HT-29 (cell line): Measurements from ENCODE around the gene SGK1. TPM values are rescaled to one million over a fixed set of nuclear protein-coding genes. Genes with fewer than 3 reads are reported as not detected.
"Not testable (repeated sequence)": the region's sequence is repeated elsewhere in the genome, so short reads cannot be mapped to it uniquely, and the experiment has no call there.

Source experiments
- DNase-seq: peaks from one replicate; pipeline ENCODE4 v3.0.0-alpha.2; 2015; ENCODE audit warnings: low spot score
- total RNA-seq: library from RNA; depleted of rRNA; stranded (reverse); fragments of >200 nt; shearing (Covaris generic); gene quantifications from 2 replicates; pipeline ENCODE4 v1.2.3, GENCODE V29; 2014

The SGK1 gene
- total RNA-seq, 1 experiment from 2014 or later: 186 TPM

DNA sequence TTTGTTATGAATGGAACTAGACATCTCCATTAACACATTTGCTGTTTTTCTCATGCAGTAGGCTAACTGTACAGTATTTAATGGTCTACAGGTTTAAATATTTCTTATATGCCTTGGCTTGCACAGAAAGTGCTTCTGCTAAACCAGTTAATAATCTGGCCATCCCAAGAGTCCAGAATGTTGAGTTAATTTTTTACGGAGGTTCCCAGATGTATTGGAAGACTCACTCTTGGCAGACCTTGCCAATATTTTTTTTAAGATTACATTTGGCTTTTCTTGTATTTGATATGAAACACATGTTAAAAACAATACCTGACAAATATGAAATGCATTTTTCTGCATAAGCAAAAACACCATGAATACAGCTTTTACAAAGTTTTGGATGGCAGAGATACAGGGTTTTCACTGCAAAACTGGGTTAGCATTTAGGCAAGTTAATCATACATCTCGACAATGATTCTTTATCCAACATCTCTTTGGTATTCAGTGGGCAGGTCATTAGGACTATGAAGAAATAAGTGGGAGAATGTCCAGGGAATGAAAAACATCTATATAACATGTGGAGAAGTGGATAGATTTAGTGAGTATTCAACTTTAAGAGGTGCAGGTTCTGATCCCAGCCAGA lies 94.0 kb downstream of the SGK1 start:
- no peak for DNase-seq

DNA sequence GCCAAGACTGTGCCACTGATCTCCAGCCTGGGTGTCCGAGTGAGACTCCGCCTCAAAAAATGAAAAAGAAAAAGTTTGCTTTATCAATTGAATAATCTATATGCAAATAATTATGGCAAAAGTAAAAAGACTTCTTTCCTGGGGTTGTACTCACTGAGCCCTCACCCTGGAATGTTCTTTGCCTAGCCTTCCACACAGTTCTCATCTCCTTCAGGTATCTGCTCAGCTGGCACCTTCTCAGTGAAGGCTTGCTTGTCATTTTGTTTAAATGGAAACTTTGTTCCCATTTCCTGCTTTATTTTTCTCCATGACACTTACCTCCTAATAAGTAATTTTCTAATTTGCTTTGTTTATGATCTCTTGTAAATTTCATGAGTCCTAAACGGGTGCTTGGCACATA lies 96.7 kb downstream of the SGK1 start:
- DNase-seq: no peak

DNA sequence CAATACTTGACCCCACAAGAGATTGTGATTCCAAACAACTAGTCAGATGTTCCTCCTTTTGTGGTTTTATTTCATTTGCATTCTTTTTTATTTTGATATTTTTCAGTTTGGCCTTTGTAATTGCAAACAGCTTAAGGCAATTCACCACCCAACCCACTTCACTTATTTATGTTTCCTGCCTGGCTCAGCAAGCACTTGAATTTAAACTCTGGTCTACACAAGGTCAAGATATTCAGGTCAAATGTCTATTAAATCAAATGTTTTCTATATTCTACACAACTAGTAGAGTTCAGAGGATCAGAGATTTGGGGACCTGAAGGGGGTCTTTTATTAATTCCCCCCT lies 100.1 kb downstream of the SGK1 start:
- no peak for DNase-seq

DNA sequence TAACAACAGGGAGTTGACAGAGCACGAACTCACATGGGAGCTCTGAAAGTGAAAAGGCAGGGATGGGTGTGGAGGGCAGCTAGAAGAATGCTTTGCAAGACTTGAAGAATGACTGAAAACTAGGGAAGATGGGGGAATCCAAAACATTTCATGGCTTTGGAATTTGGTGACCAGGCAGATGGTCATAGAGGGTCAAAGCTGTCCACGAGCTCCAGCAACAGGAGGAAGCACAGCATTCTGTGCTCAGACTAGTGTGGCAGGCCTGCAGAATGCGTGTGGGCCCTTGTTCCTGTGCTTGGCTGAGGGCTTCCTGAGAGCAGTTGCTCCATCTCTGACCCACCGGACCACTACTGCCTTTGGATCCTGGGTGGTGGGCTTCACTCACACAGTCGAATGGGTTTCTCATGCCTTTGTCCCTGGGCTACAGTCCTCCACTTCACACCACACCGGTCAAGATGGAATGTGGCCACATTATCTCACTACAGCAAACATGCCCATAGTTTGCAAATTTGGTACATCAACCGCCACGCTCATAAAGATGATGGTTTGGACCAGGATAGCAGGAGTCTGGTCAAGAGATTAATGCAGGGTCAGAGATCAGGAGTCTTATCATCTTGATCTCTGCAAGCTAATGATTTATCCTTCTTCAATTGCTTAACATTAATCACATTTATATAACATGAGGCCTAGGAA lies 100.7 kb downstream of the SGK1 start:
- DNase-seq: no peak

DNA sequence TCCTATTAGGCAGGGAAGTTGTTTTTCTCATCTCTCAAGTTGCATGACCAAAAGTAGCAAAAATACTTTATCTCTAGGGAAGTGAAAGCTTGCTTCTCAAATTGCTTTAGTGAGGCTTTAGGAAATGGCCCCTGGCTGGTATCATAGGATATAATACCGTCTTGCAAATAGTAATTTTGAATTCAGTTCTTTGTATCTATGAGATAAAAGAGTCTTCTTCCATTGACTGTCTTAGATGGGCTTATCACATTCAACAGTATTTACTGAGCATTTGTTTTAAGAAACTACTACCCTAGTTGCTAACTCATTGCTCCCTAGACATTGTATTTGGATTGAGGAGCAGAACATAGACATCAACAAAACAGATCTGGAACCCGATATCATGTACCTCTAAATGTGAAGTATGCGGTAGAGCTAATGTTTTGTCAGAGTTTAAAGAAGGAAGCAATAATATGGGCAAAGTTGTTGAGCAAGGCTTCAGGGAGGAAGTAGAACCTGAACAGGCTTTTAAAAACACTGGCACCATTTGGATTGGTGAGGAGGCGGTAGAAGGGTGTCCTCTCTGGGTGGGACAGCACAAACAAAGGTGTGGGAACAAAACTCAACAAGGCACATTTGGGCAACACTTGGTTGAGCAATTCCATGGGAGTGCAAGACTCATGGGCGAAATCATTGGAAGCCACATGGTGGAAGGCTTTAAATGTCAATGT lies 101.5 kb downstream of the SGK1 start:
- no peak for DNase-seq

DNA sequence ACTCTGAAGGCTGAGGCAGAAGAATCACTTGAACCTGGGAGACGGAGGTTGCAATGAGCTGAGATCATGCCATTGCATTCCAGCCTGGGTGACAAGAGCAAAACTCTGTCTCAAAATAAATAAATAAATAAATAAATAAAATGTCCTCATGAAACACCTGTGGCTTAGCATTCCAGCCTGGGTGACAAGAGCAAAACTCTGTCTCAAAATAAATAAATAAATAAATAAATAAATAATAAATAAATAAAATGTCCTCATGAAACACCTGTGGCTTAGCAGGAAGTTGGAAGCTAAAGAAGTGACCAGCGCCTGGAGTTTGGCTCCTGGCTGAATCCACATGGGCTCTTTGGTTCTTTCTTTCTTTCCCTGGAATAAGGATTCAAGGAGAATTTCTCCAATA lies 104.5 kb downstream of the SGK1 start:
- not testable (repeated sequence) for DNase-seq

DNA sequence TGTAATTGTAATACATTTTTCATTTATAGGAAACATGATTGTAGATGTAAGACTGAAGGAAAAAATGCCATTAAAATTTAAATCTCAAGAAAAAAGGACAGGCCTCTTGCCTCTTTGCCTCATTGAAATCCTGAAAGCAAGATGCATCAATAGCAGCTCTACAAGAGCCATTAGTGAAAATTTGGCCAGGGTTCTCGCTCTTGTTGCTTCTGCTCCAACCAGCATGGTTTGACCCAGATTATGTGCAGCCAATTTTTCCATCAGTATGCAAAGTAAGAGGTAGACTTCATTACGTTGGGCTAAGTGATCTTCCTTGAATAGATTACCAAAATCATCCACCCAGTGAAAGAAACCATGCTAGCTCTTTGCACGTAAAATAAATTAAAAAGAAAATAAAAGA lies 106.6 kb downstream of the SGK1 start:
- no peak for DNase-seq

DNA sequence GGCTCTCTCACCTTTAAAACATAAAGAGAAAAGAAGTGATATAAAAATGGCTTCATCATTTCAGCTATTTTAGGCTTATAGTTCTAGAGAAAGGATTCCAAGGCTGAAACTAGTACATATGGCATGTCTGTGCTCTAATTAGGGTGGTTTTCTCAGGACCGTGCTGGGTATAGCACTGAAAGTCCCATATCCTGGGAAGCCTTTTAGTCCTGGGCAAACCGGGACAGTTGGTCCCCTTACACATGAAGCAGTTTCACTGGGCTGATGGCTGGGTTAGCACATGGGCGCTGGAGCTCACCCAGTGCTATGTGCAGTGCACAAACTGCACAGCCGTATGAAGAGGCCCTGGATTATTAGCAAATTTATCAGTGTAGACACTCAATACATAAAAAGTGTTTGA lies 110.5 kb downstream of the SGK1 start:
- DNase-seq: no peak

DNA sequence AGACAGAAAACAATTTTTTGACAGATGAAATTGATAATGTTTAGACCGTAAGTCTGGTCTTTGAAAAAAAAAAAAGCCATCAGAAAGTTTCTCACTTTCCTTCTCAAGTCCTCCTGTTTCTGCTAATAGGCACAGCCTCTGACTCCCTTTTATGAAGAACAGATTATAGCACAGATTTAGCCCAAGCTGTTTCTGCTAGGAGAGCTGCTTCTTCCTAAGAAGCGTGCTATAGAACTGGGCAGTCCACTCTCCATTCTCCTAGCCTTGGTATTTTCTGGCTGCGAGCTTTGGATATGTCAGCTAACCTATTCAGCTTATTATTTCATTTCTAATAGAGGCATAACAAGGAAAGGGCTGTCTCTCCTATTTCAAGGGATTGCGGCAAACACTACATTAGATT lies 112.5 kb downstream of the SGK1 start:
- no peak for DNase-seq

DNA sequence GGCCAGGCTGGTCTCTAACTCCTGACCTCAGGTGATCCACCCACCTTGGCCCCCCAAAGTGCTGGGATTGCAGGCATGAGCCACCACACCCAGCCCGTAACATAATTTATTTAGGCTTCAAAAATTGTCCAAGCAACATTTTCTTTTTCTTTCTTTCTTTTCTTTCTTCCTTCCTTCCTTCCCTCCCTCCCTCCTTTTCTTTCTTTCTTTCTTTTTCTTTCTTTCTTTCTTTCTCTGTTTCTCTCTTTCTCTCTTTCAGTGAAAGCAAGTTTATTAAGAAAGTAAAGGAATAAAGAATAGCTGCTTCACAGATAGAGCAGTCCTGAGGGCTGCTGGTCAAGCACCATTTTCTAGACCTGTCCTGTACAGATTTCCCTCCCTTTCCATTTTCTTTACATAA lies 113.2 kb downstream of the SGK1 start:
- not testable (repeated sequence) for DNase-seq

DNA sequence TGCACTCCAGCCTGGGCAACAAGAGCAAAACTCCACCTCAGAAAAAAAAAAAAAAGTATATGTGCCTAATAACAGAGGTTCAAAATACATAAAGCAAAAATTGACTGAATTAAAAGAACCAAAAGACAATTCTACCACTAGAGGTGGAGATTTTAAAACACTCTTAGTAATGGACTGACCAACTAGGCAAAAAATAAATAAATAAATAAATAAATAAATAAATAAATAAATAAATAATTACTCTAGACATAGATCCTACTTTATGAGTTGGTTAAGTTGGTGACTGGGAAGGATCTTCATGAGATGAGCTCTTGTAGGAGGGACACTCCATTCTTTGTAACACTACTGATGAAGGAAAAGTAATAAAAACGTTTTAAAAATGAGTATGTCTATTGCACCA lies 113.9 kb downstream of the SGK1 start:
- DNase-seq: no peak

DNA sequence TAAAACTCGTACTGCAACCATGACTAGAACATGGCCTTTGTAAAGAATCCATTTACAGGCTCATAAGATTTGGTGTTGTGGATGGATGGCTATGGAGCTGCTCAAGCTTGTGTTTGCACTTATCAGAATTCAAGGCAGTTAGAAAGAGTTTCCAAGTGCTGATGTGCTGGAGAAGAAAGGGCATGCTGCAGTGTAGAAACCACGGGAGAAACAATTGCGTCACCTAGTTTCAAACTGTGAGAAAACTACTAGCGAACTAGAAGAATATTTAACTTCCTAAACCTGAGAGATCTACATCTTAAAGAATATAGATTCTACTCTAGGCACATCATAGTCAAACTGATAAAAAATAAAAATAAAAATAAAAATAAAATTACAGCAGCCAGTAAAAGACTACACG lies 116.2 kb downstream of the SGK1 start:
- DNase-seq: no peak

DNA sequence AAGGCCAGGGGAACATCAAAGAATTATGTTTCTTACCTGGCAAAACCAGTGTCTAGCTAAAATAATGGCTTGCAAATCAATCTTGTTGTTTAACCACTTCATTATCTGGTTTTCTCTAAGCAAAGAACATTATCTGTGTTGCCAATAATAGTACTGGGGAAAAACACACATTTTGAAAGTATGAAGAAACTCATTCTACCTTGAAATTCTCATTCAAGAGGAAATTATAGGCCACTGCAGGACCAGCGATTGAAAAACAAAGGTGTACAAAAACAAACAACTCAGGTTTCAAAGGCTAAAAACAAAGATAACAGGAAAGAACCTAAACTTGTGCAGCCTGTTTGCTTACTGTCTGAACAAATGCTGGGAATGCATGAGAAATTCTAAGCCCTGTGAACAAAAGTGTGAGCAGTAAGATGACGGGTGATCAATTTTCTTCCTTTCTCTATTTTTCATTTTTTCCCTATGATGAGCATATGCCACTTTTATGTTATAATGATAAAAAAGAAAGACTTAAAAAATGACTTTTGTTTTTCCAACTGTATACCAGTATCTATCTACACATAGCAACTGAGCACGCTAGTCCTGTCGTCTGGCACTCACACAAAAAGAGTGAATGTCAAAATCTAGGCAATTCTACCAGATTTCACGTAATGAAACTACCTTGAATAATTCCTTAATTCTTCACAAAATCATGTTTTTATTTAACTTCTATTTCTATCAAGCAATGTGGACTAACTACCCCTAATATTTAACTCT lies 117.9 kb downstream of the SGK1 start:
- DNase-seq: peak; percentile 31

DNA sequence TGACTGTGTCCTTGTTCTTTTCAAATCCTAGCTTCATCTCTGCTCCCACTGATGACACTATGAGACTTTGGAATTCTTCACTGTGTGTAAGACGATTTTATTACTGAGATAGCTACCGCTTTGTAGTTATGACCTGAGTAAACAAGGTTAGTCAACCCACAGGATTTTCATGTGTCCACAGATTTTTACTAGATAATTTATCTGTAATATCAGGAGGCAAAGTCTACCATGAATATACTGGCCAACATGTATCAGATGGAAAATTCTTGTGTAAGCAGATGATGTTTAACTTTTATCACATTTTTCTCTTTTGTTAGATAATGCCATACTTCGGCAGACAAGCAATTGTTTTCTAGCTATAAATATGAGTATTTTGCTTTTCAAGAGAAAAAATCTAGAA lies 119.8 kb downstream of the SGK1 start:
- DNase-seq: peak; percentile 72

DNA sequence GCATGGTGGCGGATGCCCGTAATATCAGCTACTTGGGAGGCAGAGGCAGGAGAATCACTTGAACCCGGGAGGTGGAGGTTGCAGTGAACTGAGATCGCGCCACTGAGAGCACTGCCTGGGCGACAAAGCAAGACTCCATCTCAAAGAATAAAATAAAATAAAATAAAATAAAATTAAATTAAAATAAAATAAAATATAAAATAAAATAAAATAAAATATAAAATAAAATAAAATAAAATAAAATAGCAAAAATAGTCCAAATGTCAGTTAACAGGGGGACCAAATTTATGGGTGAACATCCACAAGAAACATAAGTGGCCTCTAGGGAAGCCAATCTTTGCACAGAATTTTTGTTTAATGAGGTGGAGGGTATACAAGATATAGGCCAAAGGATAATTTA lies 120.2 kb downstream of the SGK1 start:
- not testable (repeated sequence) for DNase-seq

DNA sequence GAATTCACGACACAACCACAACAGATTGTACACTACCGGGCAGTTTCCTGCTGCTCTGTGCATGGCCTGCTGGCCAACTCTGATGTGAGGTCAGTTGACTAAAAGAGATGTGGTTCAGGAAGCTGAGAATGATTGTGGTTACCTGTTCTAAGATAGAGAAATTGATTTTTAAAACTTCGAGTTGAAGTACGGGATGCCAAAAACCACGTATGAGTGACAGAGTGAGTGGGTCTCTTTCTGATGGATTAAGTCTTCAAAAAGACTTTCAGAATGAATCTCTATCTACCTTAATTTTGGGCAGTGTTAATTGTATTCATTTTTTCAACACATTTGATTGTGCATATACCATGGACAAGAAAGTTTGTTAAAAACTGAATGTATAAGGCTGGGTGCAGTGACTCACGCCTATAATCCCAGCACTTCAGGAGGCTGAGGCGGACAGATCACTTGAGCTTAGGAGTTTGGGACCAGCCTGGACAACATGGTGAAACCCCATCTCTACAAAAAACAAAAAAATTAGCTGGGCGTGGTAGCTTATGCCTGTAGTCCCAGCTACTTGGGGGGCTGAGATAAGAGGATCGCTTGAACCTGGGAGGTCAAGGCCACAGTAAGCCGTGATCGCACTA lies 121.2 kb downstream of the SGK1 start:
- DNase-seq: no peak

DNA sequence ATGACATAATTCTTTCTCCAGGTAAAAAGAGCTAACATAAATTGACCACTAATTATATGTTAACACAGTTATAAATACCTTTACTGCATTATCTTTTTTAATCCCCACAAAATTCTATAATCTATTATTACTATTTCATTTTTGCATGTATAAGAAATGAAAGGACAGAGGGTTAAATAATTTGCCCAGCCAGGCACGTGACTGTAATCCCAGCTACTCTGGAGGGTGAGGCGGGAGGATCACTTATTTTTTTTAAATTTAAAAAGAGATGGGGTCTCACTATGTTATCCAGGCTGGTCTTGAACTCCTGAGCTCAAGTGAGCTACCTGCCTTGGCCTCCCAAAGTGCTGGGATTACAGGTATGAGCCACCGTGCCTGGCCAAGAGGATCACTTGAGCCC lies 121.9 kb downstream of the SGK1 start:
- no peak for DNase-seq

DNA sequence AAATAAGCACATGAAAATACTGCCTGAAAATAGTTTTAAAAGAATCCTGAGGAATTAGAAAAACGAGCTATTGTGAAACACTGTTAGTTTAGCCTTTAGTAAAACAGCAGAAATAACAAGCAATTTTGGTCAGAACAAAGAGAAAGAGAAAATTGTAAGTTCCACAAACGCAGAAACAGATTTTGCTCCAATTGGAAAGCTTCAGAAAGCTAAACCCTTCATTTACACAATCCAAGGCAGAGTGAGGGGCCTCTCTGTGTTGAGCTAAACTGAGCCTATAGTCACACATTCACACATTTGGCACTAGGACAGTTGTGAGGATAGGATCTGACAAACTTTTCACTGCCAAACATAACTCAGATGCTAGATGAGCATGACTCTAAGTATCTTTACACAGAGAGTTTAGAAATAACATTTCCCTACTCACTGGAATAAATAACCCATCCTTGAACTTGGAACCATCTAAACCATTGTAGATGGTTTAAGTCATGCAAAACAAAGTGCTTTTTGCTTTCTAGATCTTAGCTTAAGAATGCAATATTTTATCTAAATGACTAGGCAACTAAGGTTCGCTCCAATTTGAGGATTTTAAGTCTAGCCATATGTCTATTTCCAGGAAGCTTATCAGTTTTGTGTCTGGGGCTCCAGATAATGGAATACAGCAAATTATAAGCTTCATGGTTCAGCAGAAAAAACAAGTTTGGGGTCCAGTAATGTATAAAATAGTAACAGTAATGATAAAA lies 122.6 kb downstream of the SGK1 start:
- no peak for DNase-seq

DNA sequence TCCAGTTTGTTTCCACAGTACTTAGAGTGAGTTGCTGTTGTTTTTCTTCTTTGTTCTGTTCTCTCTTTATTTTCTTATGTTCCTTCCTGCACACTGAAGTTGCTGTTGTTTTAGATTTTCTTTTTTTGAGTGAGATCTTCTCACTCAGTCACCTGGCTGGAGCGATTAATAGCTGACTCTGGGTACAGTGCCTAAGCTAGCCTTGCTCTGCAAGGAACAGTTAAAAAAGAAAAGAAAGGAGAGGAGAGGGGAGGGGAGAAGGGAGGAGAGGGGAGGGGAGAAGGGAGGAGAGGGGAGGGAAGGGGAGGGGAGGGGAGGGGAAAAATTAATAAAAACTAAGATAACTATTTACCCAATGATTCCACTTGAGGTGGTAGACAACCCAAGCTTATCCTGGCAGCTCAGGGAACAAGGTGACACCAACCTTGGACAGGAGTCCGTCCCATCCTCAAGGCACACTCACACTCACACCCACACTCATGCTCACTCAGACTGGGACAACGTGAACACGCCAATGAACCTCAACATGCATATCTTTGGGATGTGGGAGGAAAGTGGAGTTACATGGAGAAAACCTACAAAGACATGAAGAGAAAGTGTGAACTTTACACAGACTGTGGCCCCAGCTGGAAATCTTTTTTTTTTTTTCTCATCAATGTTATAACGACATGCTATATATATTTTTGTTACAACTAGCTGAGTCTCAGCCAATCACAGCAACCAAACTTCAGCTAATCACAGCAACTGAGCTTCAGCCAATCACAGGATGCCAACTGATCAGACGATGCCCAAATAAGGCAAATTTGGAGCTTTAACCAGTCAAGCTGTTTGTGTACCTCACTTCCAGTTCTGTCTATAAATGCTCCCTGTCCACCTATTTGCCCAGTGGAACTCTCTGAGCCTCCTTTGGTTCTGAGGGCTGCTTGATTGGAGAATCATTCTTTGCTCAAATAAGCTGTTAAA lies 124.1 kb downstream of the SGK1 start:
- DNase-seq: no peak

DNA sequence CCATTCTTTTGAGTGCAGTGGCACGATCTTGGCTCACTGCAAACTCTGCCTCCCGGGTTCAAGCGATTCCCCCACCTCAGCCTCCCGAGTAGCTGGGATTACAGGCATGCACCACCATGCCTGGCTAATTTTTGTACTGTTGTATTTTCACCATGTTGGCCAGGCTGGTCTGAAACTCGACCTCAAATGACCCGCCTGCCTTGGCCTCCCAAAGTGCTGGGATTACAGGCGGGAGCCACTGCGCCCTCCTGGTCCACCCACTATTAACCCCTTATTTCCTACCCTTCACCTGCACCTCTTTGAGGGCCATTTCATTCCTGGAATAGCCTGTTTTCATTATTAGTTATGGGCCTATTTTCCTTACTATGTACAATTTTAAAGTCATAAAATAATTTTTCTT lies 125.3 kb downstream of the SGK1 start:
- DNase-seq: not testable (repeated sequence)
